NB4 (cell line): ENCODE measurements around the gene SYDE1.

Experiments used
- DNase-seq: peaks from one replicate; pipeline ENCODE4 v3.0.0; 2010; ENCODE audit warnings: low read depth
- H3K4me3 ChIP-seq: one replicate; pipeline ENCODE4 v1.5.1; 2011; ENCODE audit warnings: mild to moderate bottlenecking, low read depth, low read length, moderate library complexity
- CTCF ChIP-seq: IDR thresholded peaks from one replicate; pipeline ENCODE4 v1.5.1; 2012; ENCODE audit warnings: low read depth, low read length
- MAX ChIP-seq: IDR thresholded peaks from 2 replicates; pipeline ENCODE4 v1.6.1; 2011; ENCODE audit warnings: low read depth, low read length
- MYC ChIP-seq: IDR thresholded peaks from 2 replicates; pipeline ENCODE4 v1.6.1; 2011; ENCODE audit warnings: low read depth, low read length
- POLR2A ChIP-seq: IDR thresholded peaks from 2 replicates; pipeline ENCODE4 v1.6.1; 2011; ENCODE audit warnings: mild to moderate bottlenecking; ENCODE audit not compliant: insufficient read length; ENCODE audit errors: extremely low read depth

SYDE1 gene

GRCh38 chr19:15128162-15128770 is 21.1 kb downstream of the SYDE1 start:
- DNase-seq, result no peak
- TF ChIP-seq MAX, result no peak
- TF ChIP-seq MYC, result no peak
- TF ChIP-seq CTCF, result no peak
- no peak for TF ChIP-seq POLR2A
- H3K4me3 ChIP-seq, result no peak overlapping the region

- DNase-seq, result no peak
- no peak overlapping the region for H3K4me3 ChIP-seq
- TF ChIP-seq MAX, result no peak
- no peak for TF ChIP-seq POLR2A
- no peak for TF ChIP-seq CTCF
- no peak for TF ChIP-seq MYC
These were observed 22.8 kb downstream of the SYDE1 start for GRCh38 chr19:15129856-15130585.

GRCh38 chr19:15136234-15136954 is 29.2 kb downstream of the SYDE1 start:
- TF ChIP-seq MAX (no peak), MYC (no peak), CTCF (no peak), POLR2A (no peak)
- DNase-seq, result no peak
- no peak overlapping the region for H3K4me3 ChIP-seq

GRCh38 chr19:15137777-15138176 is 30.6 kb downstream of the SYDE1 start:
- TF ChIP-seq MYC, result no peak
- TF ChIP-seq POLR2A, result no peak
- no peak for TF ChIP-seq MAX
- no peak for TF ChIP-seq CTCF
- DNase-seq, result no peak
- no peak overlapping the region for H3K4me3 ChIP-seq

GRCh38 chr19:15138427-15138826 is 31.2 kb downstream of the SYDE1 start:
- no peak overlapping the region for H3K4me3 ChIP-seq
- DNase-seq, result no peak
- no peak for TF ChIP-seq MYC
- no peak for TF ChIP-seq CTCF
- TF ChIP-seq MAX, result no peak
- TF ChIP-seq POLR2A, result no peak
